ENCODE measurements around the gene NUP93.

GRCh38 chr16:56689171-56689570, 40.8 kb upstream of the NUP93 start:
- TF ChIP-seq CTCF (IDR thresholded peaks at IDR 0.05) = no peak
- TF ChIP-seq POLR2A (IDR thresholded peaks at IDR 0.05) = peak in 1 of 4 donors; percentile 13
